Fibroblast of the aortic adventitia (primary cell): Measurements from ENCODE around the gene SPDYE4. TPM values are rescaled to one million over a fixed set of nuclear protein-coding genes. Genes with fewer than 3 reads are reported as not detected.

Experiments used
- DNase-seq: peaks from one replicate; pipeline ENCODE4 v3.0.0-alpha.2; 2010; ENCODE audit warnings: low read depth
- H3K4me3 ChIP-seq: 2 replicates; pipeline ENCODE4 v1.5.1; 2011; ENCODE audit warnings: low read depth, mild to moderate bottlenecking, control low read depth, low read length, moderate library complexity
- total RNA-seq: library from RNA; depleted of rRNA; stranded (reverse); fragments of >200 nt; gene quantifications from 2 replicates; pipeline ENCODE4 v1.2.3, GENCODE V29; 2012; ENCODE audit warnings: low replicate concordance
- TF ChIP-seq, protein P1 (sequence below): IDR thresholded peaks from 2 replicates; pipeline ENCODE4 v1.5.1; 2011; ENCODE audit warnings: mild to moderate bottlenecking, low read length, control low read depth, inconsistent platforms; ENCODE audit not compliant: insufficient read depth

SPDYE4 gene
- total RNA-seq, 1 donor: not detected

DNA sequence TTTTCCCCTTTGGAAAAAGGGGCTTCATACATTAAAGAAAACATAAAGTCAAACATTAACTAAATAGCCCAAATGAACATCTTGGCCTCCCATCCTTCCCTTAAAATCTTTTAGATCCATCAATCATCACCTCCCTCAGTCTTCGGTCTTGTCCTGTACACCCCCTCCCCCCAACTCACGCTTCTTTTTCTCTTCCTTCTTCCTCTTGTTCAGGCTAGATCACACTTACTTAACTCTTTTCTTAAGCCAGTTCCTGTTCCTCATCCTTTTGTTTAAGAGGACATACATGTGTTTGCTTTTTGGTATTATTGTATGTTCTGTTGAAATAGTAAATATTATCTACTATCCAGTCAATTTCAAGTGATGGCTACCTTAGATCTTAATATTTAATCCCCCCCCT is 35.3 kb upstream of the SPDYE4 start:
- no peak overlapping the region for H3K4me3 ChIP-seq
- DNase-seq: no peak
- TF ChIP-seq, protein P1, sequence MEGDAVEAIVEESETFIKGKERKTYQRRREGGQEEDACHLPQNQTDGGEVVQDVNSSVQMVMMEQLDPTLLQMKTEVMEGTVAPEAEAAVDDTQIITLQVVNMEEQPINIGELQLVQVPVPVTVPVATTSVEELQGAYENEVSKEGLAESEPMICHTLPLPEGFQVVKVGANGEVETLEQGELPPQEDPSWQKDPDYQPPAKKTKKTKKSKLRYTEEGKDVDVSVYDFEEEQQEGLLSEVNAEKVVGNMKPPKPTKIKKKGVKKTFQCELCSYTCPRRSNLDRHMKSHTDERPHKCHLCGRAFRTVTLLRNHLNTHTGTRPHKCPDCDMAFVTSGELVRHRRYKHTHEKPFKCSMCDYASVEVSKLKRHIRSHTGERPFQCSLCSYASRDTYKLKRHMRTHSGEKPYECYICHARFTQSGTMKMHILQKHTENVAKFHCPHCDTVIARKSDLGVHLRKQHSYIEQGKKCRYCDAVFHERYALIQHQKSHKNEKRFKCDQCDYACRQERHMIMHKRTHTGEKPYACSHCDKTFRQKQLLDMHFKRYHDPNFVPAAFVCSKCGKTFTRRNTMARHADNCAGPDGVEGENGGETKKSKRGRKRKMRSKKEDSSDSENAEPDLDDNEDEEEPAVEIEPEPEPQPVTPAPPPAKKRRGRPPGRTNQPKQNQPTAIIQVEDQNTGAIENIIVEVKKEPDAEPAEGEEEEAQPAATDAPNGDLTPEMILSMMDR: no peak

DNA sequence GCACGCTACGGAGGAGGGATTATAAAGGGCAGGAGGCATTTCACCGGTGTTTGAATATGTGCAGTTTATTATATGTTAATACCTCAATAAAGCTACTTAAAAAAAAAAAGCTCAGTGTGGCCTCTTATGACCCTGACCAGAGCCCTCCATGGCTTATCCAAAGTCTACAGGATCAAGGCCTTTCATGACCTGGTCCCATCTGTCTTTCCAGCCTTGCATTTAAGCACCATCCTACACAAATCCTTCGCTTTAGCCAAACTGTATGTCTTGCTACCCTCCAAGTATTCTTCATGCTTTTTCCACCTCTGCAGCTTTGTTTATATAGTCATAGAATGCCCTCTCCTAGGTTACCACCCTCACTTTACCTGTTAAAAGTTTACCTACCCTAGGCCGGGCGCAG is 34.3 kb upstream of the SPDYE4 start:
- no peak for DNase-seq
- H3K4me3 ChIP-seq: no peak overlapping the region
- TF ChIP-seq, protein P1: no peak

DNA sequence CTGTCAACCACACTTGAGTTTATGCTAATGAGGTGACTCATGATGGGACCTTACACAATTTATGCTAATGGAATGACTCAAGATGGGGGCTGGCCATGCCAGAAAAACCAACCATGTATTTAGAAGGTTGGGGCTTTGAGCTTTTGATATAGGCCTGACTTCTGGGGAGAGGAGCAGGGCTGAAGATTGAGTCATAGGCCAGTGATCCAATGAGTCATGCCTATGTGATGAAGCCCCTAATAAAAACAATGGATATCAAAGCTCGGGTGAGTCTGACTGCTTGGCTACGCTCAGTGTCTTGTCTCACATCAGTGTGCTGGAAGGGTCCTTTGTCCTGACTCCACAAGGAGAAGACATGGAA is 33.5 kb upstream of the SPDYE4 start:
- DNase-seq: peak; percentile 67
- TF ChIP-seq, protein P1: no peak
- H3K4me3 ChIP-seq: no peak overlapping the region

DNA sequence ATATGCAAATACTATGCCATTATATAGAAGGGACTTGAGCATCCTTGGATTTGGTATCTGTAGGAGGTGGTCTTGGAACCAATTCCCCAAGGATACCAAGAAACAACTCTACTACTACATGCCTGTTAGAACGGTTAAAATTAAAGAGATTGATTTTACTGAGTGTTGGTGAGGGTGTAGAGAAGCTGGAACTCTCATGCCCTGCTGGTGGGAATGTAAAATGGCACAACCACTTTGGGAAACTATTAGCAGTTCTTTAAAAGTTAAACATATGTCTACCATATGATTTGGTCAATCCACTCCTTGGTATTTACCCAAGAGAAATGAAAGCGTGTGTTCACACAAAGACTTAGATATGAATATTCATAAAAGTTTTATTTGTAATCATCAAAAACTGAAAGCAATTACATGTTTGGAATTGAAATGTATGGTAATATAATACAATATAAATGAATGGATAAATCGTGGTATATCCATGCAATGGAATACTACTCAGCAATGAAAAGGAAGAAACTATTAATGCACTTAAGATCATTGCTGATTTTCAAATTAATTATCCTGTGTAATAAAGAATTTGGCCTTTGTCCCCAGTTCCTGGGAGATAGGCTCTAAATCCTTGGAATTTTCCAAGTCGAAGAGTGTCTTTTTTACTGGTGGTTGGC is 33.0 kb upstream of the SPDYE4 start:
- TF ChIP-seq, protein P1: peak; percentile 14
- H3K4me3 ChIP-seq: no peak overlapping the region
- DNase-seq: no peak

DNA sequence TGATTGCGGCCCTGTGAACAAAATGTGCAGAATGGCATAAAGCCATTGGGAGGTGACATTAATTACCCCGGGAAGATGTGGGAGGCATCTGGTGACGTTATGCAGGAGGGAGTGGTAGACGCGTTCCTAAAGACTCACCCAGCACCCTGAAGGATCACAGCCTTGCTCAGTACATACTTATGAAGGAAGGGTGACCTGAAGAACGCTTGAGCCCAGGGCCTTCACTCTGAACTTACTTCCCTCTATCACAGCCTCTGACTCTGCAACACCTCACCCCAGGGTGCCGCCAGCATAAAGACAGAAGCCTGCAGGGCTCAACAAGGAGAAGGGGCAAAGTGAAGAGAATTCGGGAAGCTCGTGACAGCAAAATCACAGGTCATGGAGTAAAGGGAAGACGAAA is 31.4 kb upstream of the SPDYE4 start:
- DNase-seq: no peak
- TF ChIP-seq, protein P1: no peak
- no peak overlapping the region for H3K4me3 ChIP-seq

DNA sequence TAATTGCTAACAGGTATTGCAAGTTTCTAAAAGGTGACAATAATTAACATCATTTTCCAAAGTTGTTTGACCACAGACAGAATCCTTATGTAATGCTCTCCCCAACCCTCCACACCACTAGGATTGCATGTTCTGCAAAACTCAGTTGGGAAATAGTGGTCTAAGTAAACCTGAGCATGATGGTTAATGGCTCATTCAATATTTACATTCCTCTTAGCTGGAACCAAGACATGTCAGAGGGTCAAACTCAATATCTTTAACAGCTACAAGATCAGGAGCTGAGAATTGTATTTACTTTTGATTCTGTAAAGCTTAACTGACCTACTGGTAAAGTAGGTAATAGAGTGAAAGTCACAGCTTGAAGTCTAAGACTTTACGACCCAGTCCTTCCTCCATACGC is 30.7 kb upstream of the SPDYE4 start:
- TF ChIP-seq, protein P1: no peak
- H3K4me3 ChIP-seq: no peak overlapping the region
- DNase-seq: no peak
